ENCODE results near the gene ST3GAL3.
A peak's percentile ranks its signal among the peaks of the same experiment; 100 is the strongest.

The ST3GAL3 gene

DNA sequence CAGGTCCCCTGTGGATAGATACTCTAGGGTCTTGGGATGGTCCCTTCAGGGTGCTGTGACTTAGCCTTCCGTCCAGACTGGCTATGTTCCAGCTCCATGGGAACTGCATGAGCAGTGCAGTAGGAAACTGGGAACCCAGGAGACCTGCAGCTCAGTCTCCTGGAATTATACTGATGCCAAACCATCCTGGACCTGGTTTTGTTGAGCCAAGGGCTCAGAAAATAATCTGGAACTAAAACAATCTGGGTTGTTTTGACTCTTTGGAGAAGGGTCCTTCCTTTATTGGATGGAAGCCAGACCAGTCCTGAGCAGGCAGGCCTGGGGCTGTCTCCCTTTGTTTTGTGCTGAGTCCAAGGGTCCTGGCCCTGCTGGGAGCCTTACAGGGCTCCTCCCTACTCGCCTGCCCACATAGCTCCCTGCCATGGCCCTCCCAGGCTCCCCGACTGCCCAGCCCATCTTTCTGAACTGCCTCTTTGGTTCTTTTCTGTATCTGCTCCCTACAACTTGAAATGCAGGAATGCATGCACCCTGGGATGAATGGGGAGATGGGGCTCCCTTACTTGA lies 240.6 kb downstream of the ST3GAL3 start:
- DNase-seq = no peak

DNA sequence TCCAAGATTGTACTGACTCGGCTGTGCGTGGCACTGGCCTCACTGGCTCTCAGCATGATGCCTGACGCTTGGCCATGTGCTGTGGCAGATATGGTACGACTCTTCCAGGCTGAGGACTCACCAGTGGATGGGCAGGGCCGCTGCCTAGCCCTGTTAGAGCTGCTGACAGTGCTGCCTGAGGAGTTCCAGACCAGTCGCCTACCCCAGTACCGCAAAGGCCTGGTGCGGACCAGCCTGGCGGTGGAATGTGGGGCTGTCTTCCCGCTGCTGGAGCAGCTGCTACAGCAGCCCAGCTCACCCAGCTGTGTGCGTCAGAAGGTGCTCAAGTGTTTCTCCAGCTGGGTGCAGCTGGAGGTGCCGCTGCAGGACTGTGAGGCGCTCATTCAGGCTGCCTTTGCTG lies 242.3 kb downstream of the ST3GAL3 start:
- no peak for DNase-seq

GRCh38 chr1:43951021-43951985 lies 244.0 kb downstream of the ST3GAL3 start:
- DNase-seq = no peak

DNA sequence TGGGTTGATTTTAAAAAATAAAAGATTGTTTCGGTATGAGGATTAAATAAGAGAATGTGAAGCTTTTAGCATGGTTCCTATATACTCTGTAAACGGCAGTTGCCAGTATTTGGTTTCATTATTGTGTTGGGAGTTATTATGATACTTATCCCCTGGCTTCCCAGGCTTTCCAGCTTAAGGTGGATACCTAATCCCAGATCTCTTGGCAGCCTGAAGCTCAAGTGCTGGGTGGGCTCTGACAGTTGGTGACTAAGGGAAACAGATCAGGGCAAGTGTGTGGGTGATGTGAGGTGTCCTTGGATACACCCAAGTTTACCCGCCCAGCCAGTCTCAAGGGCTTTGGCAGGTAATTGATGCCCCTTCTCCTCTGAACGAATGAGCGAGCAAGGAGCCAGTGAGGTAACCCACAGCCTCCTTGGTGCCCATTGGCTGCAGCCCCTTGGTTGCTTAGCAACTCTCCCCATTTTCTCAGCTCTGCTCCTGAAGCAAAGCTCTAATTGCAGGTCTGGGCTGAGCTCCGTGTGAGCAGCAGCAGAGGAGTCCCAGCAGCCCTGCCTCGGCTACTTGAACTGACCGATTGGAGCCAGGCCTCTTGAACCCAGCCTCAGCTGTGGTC lies 245.5 kb downstream of the ST3GAL3 start:
- no peak for DNase-seq

DNA sequence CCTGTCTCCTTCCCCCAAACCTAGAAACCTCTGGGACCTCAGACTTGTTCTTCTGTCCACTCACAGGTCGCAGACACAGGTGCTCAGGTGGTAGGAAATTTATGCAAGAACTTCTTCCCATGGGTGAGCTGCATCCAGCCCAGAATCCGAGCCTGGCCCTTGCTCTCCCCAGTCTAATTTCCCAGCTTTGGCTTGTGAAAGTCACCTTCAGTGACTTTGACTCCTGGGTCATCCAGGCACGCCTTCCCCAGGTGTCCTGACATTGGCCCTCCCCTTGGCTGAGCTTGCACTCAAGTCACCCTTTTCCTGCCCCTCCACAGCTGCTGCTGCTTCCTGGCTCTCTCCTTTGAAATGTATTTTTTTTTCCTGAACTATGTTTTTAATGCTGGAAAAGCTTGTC lies 246.0 kb downstream of the ST3GAL3 start:
- no peak for DNase-seq

DNA sequence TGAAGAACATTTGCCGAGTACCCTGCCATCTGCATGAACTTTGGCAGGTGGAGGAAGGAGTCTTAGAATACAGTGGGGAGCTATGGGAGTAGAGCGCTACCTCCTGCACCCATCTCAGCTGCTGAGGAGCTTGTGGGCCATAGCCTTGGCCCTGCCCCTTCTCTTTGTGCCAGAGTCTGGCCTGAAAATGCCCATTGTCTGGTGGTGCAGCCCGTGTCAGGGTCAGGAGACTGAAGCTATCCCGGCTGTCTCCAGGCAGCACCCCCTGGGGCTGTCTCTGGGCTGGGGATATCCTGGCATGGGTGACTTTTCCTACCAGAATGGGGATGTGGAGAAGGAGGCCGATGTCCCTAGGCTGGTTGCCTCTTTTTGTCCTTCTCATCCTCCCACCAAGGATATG lies 246.7 kb downstream of the ST3GAL3 start:
- DNase-seq = no peak

GRCh38 chr1:43956234-43956633 lies 248.9 kb downstream of the ST3GAL3 start:
- DNase-seq = no peak

DNA sequence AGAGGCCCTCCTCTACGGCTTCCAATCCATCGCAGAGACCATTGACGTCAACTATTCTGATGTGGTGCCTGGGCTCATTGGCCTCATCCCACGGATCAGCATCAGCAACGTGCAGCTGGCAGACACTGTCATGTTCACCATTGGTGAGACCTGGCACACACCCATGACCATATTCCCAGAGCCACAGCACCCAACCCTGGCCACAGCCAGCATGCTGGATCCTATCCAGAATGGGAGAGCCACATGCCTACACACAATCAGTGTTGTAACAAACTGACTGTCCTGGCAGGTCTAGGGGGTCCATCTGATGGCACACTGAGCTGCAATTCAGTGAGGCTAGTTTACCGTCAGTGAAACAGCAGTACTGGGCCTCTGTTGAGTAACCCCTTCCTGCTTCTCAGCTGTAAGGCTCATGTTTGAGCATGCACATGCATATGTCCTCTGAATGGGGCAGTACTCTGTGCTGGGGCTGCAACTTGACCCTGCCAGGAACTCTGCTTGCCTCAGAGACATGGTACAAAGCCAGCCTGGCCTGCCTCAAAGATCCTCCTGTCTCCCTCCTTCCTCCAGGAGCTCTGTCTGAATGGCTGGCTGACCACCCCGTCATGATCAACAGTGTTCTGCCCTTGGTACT lies 250.2 kb downstream of the ST3GAL3 start:
- no peak for DNase-seq

DNA sequence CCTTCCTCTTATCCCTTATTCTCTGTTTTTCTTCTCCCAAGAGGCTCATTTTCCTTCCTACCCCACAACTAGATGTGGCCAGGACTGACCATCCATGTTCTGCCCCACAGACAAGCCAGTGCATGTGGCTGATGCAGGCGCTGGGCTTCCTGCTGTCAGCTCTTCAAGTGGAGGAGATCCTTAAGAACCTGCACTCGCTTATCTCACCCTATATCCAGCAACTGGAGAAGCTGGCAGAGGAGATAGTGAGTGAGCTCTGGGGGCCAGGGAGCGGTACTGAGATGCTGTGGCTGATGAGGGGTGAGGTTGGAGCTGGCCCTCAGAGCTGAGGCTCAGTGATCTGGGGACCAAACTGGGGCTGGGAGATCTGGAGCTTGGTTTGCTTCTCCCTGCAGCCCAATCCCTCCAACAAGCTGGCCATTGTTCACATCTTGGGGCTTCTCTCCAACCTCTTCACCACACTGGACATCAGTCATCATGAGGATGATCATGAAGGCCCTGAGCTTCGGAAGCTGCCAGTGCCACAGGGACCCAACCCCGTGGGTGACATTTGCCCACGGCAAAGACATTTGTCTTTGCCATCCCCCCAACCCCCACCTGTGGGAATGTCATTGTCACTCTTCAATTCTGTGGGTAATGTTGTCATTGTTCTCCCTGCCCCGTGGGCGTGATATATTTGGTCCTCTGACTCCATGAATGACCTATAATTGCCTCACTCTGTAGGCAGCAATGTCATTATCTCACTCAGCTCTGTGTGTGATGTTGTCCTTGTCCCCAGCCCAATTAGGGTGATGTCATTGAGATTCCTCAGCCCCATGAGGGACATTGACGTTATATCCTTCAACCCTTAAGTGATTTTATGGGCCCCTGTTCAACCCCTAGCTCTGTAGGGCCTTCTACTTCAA lies 251.3 kb downstream of the ST3GAL3 start:
- no peak for DNase-seq

- no peak for DNase-seq
Observed at GRCh38 chr1:43960798-43961197, 253.5 kb downstream of the ST3GAL3 start.

- no peak for DNase-seq
Observed at GRCh38 chr1:43961692-43962091, 254.4 kb downstream of the ST3GAL3 start.

GRCh38 chr1:43962324-43962723 lies 255.0 kb downstream of the ST3GAL3 start:
- DNase-seq = no peak

DNA sequence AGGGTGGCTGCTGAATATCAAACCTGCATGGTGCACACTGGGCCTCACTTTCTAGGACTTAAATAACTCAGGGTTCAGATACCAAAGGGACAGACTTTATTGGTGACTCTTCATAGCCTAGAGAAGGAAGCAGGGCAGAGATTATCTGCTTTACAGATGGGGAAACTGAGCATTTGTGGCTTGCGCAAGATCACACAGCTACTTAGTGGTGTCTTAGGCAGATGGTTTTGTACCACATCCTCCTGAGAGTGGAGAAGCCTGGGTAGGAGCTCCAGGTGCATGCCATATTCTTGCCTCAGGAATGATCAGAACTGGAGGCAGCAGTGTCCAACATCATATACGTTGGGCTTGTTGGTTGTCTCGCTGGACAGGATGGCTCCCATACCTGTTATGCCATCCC lies 255.7 kb downstream of the ST3GAL3 start:
- DNase-seq = no peak

GRCh38 chr1:43963890-43964289 lies 256.6 kb downstream of the ST3GAL3 start:
- DNase-seq = no peak

GRCh38 chr1:43965316-43965715 lies 258.0 kb downstream of the ST3GAL3 start:
- no peak for DNase-seq

DNA sequence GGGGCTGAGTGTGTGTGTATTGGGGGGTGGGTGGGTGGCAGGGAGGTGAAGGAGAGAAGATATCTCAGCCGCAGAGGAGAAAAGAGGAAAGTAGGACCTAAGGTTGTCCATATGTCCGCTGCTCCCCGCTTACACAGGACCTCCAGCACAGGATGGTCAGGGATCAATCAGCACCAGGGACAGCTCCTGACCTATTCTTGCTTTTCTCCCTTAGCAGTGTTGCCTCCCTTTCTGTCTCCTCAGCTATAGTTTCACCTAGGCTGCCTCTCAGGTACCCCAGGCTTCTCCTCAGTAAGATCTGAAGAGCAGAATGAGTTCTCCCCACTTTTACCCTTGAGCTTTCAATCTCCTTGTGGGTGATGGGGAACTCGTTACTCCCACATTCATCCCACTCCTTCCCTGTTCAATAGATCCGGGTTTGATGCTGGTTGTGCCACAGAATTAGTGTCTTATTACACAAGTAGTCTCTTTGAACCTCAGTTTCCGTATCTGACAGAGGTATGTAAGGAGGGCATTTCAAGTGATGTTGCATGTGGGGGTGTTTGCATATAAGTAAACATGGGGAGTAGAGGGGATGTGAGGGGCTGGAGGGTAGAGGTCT lies 261.1 kb downstream of the ST3GAL3 start:
- DNase-seq = peak; percentile 17

DNA sequence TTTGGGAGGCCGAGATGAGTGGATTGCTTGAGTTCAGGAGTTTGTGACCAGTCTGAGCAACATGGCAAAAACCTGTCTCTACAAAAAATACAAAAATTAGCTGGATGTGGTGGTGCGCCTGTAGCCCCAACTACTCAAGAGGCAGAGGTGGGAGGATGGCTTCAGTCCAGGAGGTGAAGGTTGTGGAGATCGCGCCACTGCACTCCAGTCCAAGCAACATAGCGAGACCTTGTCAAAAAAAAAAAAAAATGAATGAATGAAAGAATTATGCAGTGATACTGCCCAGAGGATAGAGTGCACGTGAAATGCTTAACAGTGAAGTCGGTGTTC lies 262.0 kb downstream of the ST3GAL3 start:
- DNase-seq = no peak

GRCh38 chr1:43969746-43970466 lies 262.6 kb downstream of the ST3GAL3 start, which contains the start of gene DPH2:
Gene DPH2 (plus strand): TSS chr1:43970010. CDS start chr1:43970176, 166 bp downstream.
- peak; percentile 94 for DNase-seq

DNA sequence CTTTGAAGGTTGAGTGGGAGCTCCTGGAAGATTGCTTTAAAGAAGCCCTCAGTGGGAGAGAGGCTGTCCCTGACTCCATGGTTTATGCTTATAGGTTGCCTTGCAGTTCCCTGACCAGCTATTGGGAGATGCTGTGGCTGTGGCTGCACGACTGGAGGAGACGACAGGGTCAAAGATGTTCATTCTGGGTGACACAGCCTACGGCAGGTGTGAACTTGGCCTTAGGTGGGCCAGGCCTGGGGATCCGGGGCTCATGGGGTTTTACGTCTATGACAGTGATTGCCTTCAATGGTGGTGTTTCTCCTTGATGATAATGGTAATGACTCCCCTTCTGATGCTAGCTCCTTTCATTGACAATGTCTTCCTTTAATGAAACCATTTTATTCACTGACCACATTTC lies 263.2 kb downstream of the ST3GAL3 start:
- no peak for DNase-seq

GRCh38 chr1:43970911-43971310 lies 263.6 kb downstream of the ST3GAL3 start:
- no peak for DNase-seq

- DNase-seq = no peak
Observed at GRCh38 chr1:43971336-43971980, 264.1 kb downstream of the ST3GAL3 start.

All from NK-92 treated with Interleukin-12 subunit alpha and Interleukin-12 subunit beta, amount 100 ng/mL, for 24 hours (cell line).